GDM1 (cell line): ENCODE measurements around the gene TPT1.
"Not testable (repeated sequence)": the region's sequence is repeated elsewhere in the genome, so short reads cannot be mapped to it uniquely, and the experiment has no call there.

Experiments used
- DNase-seq: peaks from one replicate; lab custom pipeline; 2025; lab: John Stamatoyannopoulos, UW

TPT1 gene

DNA sequence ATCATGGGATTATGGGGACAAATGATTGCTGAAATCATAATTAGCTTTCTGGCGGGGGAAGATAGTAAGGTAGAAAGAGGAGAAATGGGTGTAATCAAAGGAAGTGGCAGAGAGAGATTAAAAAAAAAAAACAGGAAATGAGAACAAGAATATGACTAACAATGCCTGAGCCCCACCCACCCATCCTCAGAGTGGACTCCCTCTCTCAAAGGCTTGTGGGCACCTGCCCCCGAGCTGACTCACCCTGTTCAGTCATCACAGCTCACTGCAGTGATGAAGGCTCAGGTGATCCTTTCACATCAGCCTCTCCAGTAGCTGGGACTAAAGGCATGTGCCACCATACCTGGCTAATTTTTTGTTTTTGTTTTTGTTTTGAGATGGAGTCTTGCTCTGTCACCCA lies 26.4 kb upstream of the TPT1 start:
- DNase-seq: peak; percentile 42

DNA sequence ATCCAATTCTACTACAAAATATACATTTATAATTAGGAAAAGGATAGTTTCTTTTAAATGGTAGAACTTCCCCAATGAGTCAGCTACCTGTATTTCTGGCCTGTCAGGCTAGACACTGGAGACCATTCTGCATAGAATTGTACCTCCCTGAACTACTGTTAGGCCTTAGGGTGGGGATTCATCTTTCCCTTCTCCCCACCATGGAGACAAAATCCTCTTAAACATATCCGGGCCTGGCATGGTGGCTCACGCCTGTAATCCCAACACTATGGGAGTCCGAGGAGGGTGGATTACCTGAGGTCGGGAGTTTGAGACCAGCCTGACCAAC lies 24.5 kb upstream of the TPT1 start:
- no peak for DNase-seq

DNA sequence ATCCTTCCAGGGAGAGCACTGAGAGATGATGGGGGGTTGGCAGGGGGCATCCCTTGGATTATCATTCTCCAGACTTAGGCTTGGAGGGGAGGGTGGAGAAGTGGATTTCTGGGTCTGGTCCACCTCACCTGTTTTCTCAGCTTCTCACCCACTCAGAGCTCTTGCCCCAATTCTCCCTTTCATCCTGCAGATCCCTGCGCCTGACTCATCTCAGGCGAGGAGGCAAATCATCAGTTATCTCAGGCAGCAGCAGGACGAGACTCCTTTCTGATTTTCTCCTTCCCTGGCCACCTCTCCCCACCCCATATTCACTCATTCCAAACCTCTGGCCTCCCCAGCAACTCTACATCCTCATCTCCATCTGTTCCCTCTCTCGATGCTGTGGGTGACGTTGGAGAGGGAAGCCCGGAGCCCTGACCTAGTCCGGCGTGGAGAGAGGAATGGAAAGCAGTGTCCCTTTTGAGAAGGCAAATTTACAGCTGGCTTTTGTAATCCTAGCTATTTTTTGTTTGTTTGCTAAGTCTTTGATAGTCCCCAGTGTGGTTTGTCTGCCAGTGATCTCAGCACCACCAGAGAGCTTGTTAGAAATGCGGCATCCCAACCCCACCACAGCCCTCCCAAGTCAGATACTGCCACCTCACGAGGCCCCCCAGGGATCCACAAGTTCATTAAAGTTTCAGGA lies 24.0 kb upstream of the TPT1 start:
- DNase-seq: no peak

- peak; percentile 71 for DNase-seq
Measured at GRCh38 chr13:45362939-45363338, 22.0 kb upstream of the TPT1 start.

GRCh38 chr13:45361596-45362206 lies 20.7 kb upstream of the TPT1 start:
- DNase-seq: no peak

DNA sequence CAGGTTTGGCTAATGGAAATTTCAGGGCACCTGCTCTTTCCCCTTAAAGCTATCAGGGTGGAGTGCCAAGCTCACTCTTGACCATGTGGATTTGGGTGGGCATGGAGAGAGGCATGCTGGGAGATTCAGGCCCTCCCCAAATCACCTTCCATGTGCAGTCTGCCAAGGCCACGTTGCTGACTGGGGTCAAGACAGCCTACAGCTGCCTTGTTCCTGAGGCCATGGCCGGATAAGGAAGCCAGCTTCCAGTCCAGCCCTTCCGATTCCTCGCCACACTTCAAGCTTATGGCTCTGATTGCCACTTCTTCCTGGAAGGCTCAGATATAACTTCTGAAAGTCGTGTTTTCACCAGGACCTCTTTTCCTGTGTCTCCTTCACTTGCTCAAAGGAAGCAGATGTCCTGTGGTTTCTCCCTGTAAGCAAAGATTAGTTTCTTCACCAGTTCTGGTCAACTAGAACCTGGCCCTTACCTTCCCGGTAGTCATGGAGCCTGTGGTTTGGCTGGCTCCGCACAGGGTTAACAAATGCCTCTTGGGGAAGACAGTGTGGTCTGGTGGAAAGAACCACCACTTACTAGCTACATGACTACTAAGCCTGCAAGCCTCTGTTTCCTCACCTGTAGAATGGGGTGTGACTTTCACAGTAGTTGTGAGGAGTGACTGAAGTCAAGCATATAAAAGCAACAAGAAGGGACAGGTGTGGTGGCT lies 16.1 kb upstream of the TPT1 start:
- peak; percentile 56 for DNase-seq

GRCh38 chr13:45353895-45354294 lies 12.9 kb upstream of the TPT1 start:
- no peak for DNase-seq

GRCh38 chr13:45352031-45352430 lies 11.0 kb upstream of the TPT1 start:
- DNase-seq: no peak

DNA sequence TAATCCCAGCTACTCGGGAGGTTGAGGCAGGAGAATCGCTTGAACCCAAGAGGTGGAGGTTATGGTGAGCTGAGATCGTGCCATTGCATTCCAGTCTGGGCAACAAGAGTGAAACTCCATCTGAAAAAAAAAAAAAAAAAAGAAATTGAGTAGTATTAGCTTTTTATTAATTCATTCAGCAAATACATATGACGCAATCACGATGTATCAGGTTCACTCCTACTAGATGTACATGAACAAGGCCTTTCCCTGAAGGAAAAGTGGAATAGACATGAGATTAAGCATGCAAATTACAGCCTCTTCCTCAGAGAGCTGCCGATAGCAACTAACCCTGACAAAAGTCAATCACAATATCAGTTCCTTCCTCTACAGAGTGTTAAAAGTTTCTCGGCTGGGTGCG lies 9.2 kb upstream of the TPT1 start:
- DNase-seq: no peak

DNA sequence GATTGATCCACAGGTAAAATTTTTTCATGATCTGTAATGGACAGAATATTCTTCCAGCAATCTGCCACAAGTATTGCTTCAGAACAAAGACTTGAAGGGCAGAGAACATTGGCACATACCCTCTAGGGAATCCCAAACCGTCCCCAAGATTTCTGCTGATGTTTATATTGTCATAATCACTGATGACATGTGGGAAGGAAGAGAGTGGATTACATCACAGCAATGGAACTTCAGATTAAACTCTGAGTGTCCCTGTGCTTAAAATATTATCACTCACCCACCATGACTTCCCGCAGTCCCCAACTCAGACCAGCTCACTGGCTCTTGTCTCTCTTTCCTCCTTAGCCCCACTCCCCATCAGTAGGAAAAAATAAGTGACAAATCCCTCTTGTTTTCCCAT lies 8.5 kb upstream of the TPT1 start:
- no peak for DNase-seq

DNA sequence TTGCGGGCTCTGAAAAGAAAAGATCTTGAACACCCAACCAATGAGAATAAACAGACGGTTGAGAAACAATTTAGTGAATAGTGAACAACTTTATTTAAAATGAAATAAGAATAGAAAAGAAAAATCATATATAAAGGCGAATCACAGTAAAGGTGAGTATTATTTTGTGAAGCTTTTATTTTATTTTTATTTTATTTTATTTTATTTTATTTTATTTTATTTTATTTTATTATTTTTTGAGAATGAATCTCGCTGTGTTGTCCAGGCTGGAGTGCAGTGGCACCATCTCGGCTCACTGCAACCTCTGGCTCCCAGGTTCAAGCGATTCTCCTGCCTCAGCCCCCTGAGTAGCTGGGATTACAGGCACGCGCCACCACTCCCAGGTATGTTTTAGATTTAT lies 3.1 kb upstream of the TPT1 start:
- not testable (repeated sequence) for DNase-seq

DNA sequence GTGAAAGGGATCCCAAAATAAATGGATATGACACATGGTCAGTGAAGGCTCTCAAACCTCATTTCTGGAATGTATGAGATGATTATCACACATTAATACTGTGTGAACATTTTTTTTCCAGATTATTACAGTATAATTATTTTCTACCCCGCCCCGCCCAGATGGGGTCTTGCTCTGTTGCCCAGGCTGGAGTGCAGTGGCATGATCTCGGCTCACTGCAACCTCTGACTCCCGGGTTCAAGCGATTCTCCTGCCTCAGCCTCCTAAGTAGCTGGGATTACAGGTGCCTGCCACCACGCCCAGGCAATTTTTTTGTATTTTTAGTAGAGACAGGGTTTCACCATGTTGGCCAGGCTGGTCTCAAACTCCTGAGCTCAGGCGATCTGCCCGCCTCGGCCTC lies 2.1 kb upstream of the TPT1 start:
- not testable (repeated sequence) for DNase-seq

- not testable (repeated sequence) for DNase-seq
Measured at GRCh38 chr13:45342668-45343067, 1.7 kb upstream of the TPT1 start.

GRCh38 chr13:45341799-45342500 lies 967 bp upstream of the TPT1 start:
- no peak for DNase-seq

GRCh38 chr13:45340422-45341033 lies 455 bp downstream of the TPT1 start:
- peak; percentile 70 for DNase-seq

DNA sequence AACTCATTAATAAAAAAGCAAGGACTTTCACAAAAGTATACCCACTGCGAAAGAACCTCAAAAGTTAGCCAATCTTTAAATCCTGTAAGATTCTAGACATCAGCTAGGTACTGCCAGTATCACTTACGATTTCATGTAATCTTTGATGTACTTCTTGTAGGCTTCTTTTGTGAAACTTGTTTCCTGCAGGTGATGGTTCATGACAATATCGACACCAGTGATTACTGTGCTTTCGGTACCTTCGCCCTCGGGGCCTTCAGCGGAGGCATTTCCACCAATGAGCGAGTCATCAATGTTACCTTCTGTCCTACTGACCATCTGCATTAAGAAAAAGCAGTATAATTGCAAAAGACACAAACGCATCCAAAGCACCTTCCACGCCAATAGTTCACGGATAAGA lies 1.1 kb downstream of the TPT1 start:
- DNase-seq: no peak

- DNase-seq: no peak
Measured at GRCh38 chr13:45339399-45339798, 1.6 kb downstream of the TPT1 start.

GRCh38 chr13:45337803-45338202 lies 3.2 kb downstream of the TPT1 start:
- no peak for DNase-seq

DNA sequence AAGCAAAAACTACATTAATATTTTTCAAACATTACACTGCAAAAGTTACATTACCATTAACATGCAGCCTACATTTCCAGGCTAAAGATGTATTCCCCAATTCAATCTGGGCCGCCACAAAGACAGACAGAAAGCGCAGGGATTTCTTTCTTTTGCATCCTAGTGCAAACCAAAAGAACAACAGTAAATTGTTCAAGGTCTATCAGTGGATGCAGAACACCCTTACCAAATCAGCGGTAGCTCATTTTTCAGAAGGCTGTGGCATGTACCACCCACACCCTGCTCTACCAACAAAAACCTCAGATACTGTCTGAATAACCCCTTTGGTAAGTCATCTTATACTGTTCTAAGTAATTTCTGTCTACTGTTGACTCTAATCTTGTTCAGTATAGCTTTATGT lies 3.6 kb downstream of the TPT1 start:
- no peak for DNase-seq

DNA sequence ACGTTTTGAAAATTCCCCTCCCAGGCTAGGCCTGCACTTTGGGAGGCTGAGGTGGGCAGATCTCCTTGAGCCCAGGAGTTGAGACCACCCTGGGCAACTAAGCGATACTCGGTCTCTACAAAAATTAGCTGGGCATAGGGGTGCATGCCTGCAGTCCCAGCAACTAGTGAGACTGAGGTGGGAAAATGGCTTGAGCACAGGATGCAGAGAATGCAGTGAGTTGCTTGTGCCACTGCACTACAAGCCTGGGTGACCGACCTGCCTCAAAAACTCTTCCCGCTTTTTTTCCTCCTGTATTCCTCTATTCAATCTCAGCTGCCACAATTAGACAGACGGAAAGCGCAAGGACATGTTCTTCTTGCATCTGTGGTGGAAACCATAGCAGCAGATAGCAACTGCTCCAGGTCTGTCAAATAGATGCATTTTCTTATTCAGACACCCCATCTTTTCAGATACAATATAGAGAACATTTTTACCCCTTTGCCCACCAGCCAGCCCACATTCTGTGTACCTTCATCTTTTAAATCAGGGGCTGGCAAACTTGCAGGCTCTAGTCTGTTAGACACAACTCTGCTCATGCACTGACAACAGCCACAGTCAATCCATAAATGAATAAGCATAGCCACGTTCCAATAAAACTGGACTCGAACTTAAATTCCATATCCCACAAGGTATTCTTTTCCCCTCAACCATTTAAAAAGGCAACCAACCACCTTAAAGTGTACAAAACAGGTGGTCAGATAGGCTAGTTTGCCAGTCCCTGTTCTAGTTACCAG lies 4.8 kb downstream of the TPT1 start:
- DNase-seq: no peak

GRCh38 chr13:45335397-45336024 lies 5.5 kb downstream of the TPT1 start:
- DNase-seq: no peak
